Endothelial cell of umbilical vein (primary cell): ENCODE data around the gene LIMD2. TPM values are rescaled to one million over a fixed set of nuclear protein-coding genes. Genes with fewer than 3 reads are reported as not detected.

Source experiments
- BruUV-seq: library from RNA; stranded (reverse); fragments of 400-500 nt; replicated peaks from 2 replicates; lab custom pipeline; 2021; lab: Mats Ljungman, UMichigan
- CTCF ChIA-PET: fragments of 300-600, 350-600 bp; sonication (Branson Sonifier 250); formaldehyde crosslinking; loops from one replicate; lab custom pipeline; 2021; ENCODE audit warnings: antibody characterized with exemption, inconsistent platforms; lab: Charles Lee
- POLR2A ChIA-PET: fragments of 300-600, 350-600 bp; sonication (Branson Sonifier 250); formaldehyde crosslinking; loops from one replicate; lab custom pipeline; 2021; ENCODE audit warnings: antibody characterized with exemption, inconsistent platforms; lab: Charles Lee
- DNase-seq: peaks from one replicate; pipeline ENCODE4 v3.0.0-alpha.2; 2011; ENCODE audit warnings: low read depth, low spot score
- FAIRE-seq: peaks from 2 replicates; lab custom pipeline; 2011; peaks lifted over from hg19 to GRCh38; lab: Jason Lieb, UNC
- H2AFZ ChIP-seq: 2 replicates; pipeline ENCODE4 v1.6.0; 2012; ENCODE audit warnings: low read depth, low read length, control low read depth, inconsistent platforms
- H3K27ac ChIP-seq: 2 replicates; pipeline ENCODE4 v1.5.1; 2011; ENCODE audit warnings: low read depth, mild to moderate bottlenecking, control low read depth, low read length, moderate library complexity; ENCODE audit not compliant: insufficient read depth
- H3K27me3 ChIP-seq, 2 experiments: 2 replicates each; pipeline versions ENCODE4 v1.6.0 to v1.6.1; 2011; ENCODE audit warnings: low read length in 2 of 2, mixed read lengths in 1 of 2; ENCODE audit not compliant: control insufficient read depth in 2 of 2, insufficient read depth in 2 of 2
- H3K36me3 ChIP-seq, 2 experiments: 2 replicates in 1 of 2; 3 replicates in 1 of 2; pipeline ENCODE4 v1.5.1; 2011; ENCODE audit warnings: low read length in 2 of 2, mild to moderate bottlenecking in 1 of 2, moderate library complexity in 1 of 2; ENCODE audit not compliant: control insufficient read depth in 2 of 2, insufficient read depth in 2 of 2; ENCODE audit errors: extremely low read depth in 1 of 2
- H3K4me1 ChIP-seq: 3 replicates; pipeline ENCODE4 v1.5.1; 2011; ENCODE audit warnings: mild to moderate bottlenecking, low read length; ENCODE audit not compliant: control insufficient read depth, insufficient read depth; ENCODE audit errors: extremely low read depth
- H3K4me2 ChIP-seq: 2 replicates; pipeline ENCODE4 v1.6.1; 2011; ENCODE audit warnings: low read length, control low read depth, mixed read lengths; ENCODE audit not compliant: insufficient read depth
- H3K4me3 ChIP-seq, 3 experiments: fragments of 200-600 bp in 1 of 3; sonication (generic), shearing (Covaris generic) in 1 of 3; replicated peaks in 1 of 3; 2 replicates each; pipeline ENCODE4 v1.5.1; 2011 to 2016; ENCODE audit warnings: control low read depth in 3 of 3, low read length in 3 of 3, mild to moderate bottlenecking in 2 of 3, inconsistent platforms in 1 of 3, low read depth in 1 of 3, moderate library complexity in 1 of 3; ENCODE audit not compliant: insufficient read depth in 1 of 3
- H3K79me2 ChIP-seq: 2 replicates; pipeline ENCODE4 v1.6.0; 2012; ENCODE audit warnings: low read length, inconsistent platforms; ENCODE audit not compliant: control insufficient read depth, insufficient read depth
- H3K9ac ChIP-seq: replicated peaks from 2 replicates; pipeline ENCODE3; 2011; ENCODE audit warnings: low read length, control low read depth; ENCODE audit not compliant: insufficient read depth; ENCODE audit errors: extremely low read depth
- H3K9me1 ChIP-seq: replicated peaks from 3 replicates; pipeline ENCODE4 v1.6.0; 2011; ENCODE audit warnings: mild to moderate bottlenecking, low read length; ENCODE audit not compliant: control insufficient read depth, insufficient read depth; ENCODE audit errors: extremely low read depth
- H3K9me3 ChIP-seq: replicated peaks from 2 replicates; pipeline ENCODE4 v1.5.1; 2012; ENCODE audit warnings: low read length, inconsistent platforms; ENCODE audit not compliant: control insufficient read depth, insufficient read depth
- H4K20me1 ChIP-seq: replicated peaks from 2 replicates; pipeline ENCODE3; 2011; ENCODE audit warnings: mild to moderate bottlenecking, low read length; ENCODE audit not compliant: control insufficient read depth, insufficient read depth; ENCODE audit errors: extremely low read depth
- CTCF ChIP-seq, 2 donors: IDR thresholded peaks; 1 replicate in 1 of 2; 2 replicates in 1 of 2; pipeline ENCODE4 v1.5.1; 2011; ENCODE audit warnings: low read length in 2 of 2, mild to moderate bottlenecking in 2 of 2, moderate library complexity in 2 of 2, control low read depth in 1 of 2, inconsistent platforms in 1 of 2, low read depth in 1 of 2; ENCODE audit not compliant: insufficient read depth in 1 of 2; ENCODE audit errors: extremely low read depth in 1 of 2
- EZH2 ChIP-seq: IDR thresholded peaks from 2 replicates; pipeline ENCODE4 v1.6.1; 2012; ENCODE audit warnings: borderline replicate concordance, low read depth, mild to moderate bottlenecking, moderate library complexity, low read length, inconsistent platforms; ENCODE audit not compliant: severe bottlenecking
- FOS ChIP-seq: IDR thresholded peaks from 2 replicates; pipeline ENCODE4 v1.6.1; 2011; ENCODE audit warnings: mild to moderate bottlenecking, low read length, moderate library complexity, borderline replicate concordance; ENCODE audit not compliant: insufficient read depth
- GATA2 ChIP-seq: IDR thresholded peaks from 2 replicates; pipeline ENCODE4 v1.7.0; 2011; ENCODE audit warnings: low read depth, mild to moderate bottlenecking, moderate library complexity, mixed read lengths, low read length; ENCODE audit not compliant: insufficient read length, insufficient read depth
- JUN ChIP-seq: IDR thresholded peaks from 2 replicates; pipeline ENCODE4 v1.6.1; 2011; ENCODE audit warnings: borderline replicate concordance, low read depth; ENCODE audit not compliant: insufficient read length, insufficient read depth
- MAX ChIP-seq: IDR thresholded peaks from 2 replicates; pipeline ENCODE4 v1.6.1; 2011; ENCODE audit not compliant: insufficient read depth, insufficient read length
- MYC ChIP-seq: IDR thresholded peaks from one replicate; pipeline ENCODE4 v1.6.1; 2011; ENCODE audit warnings: mild to moderate bottlenecking, low read depth, low read length
- POLR2A ChIP-seq: IDR thresholded peaks from 2 replicates; pipeline ENCODE4 v1.6.1; 2012; ENCODE audit warnings: low read depth, mild to moderate bottlenecking, control low read depth, low read length
- POLR2AphosphoS5 ChIP-seq: IDR thresholded peaks from 2 replicates; pipeline ENCODE4 v1.6.1; 2012; ENCODE audit warnings: low read depth, mild to moderate bottlenecking, control low read depth, low read length, moderate library complexity; ENCODE audit not compliant: insufficient read depth
- dilution Hi-C: fragments of 300-500 bp; cut with MboI; formaldehyde crosslinking; loops from one replicate; pipeline ENCODE4 v1.15.0; 2019; ENCODE audit warnings: low sequenced_read_pairs; ENCODE audit not compliant: extremely low pct_ligation_motif_present
- intact Hi-C: fragments of 100-400 bp; cut with micrococcal nuclease; formaldehyde crosslinking; loops from one replicate; pipeline ENCODE4 v1.10.0; 2022
- polyA plus RNA-seq, 4 experiments: library from polyadenylated mRNA; depleted of rRNA in 3 of 4; stranded (reverse) in 3 of 4; unstranded in 1 of 4; fragments of >200 nt; gene quantifications; 2 replicates each; pipeline versions ENCODE4 v1.2.1 to v1.2.3, GENCODE V29; 2011 to 2012; ENCODE audit warnings: missing spikeins in 1 of 4
- total RNA-seq: library from RNA; stranded (reverse); gene quantifications from 2 replicates; pipeline ENCODE4 v1.2.3, GENCODE V29; 2021

LIMD2 gene
- total and polyA plus RNA-seq, 2 donors (not counting 3 experiments of a cell fraction or from before 2014, with no cell fraction given): 69.0 to 83.9 TPM

DNA sequence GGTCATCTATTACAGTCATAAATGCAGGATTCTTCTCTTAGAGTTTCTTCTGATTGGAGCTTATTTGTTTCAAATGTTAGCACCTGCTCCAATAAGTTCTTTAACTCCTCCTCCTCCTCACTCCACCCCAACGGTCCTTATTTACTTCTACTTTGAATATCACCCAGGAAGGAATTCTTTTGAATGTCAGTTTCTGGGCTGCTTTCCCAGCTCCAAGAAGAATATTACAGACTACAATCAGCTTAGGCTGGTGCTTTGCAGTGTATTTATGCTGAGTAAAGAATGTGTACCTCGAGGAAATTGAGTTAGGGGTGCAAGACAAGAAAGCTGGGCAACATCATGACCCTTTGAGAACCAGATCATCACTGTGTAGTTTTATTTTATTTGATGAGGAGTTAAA lies 46.9 kb downstream of the LIMD2 start:
- no peak overlapping the region for H2AFZ ChIP-seq
- no peaks in the 10 kb centered on the region for H4K20me1 ChIP-seq
- H3K9ac ChIP-seq: no peak overlapping the region
- FAIRE-seq (no peak), DNase-seq (no peak)
- no peaks in the 10 kb centered on the region for H3K4me1 ChIP-seq
- ChIA-PET POLR2A (no interaction called here), CTCF (no interaction called here)
- intact Hi-C loops: no loop called here
- H3K4me2 ChIP-seq: no peak overlapping the region
- no peaks in the 10 kb centered on the region for H3K27me3 ChIP-seq
- H3K79me2 ChIP-seq: no peaks in the 10 kb centered on the region
- no peaks in the 10 kb centered on the region for H3K9me3 ChIP-seq
- peaks cover 8 to 16% of the 10 kb centered on the region in 2 experiments for H3K36me3 ChIP-seq
- H3K4me3 ChIP-seq: no peak overlapping the region
- H3K9me1 ChIP-seq: no peaks in the 10 kb centered on the region
- dilution Hi-C loops: no loop called here
- H3K27ac ChIP-seq: no peak overlapping the region
- BruUV-seq: no TSS peak
- no peak for TF ChIP-seq GATA2
- no peak for TF ChIP-seq FOS
- TF ChIP-seq POLR2A: no peak
- TF ChIP-seq MYC: no peak

GRCh38 chr17:63652106-63652505 lies 47.8 kb downstream of the LIMD2 start:
- no peak for FAIRE-seq
- POLR2A ChIA-PET: no interaction called here
- dilution Hi-C loops (no loop called here), intact Hi-C loops (no loop called here)
- CTCF ChIA-PET: no interaction called here
- Histone ChIP-seq H3K9ac (no peak overlapping the region), H3K36me3 (peaks cover 5 to 21% of the 10 kb centered on the region in 2 experiments), H3K4me3 (no peak overlapping the region), H3K27ac (no peak overlapping the region), H3K4me2 (no peak overlapping the region), H2AFZ (no peak overlapping the region), H3K9me1 (no peaks in the 10 kb centered on the region), H3K27me3 (no peaks in the 10 kb centered on the region), H3K9me3 (no peaks in the 10 kb centered on the region), H4K20me1 (no peaks in the 10 kb centered on the region), H3K4me1 (no peaks in the 10 kb centered on the region), H3K79me2 (peaks cover 1% of the 10 kb centered on the region)
- BruUV-seq: no TSS peak
- DNase-seq: no peak
- TF ChIP-seq MYC: no peak
- no peak for TF ChIP-seq MAX
- no peak for TF ChIP-seq EZH2
- no peak for TF ChIP-seq FOS
- TF ChIP-seq POLR2AphosphoS5: no peak
- TF ChIP-seq POLR2A: no peak
- TF ChIP-seq CTCF (IDR thresholded peaks at IDR 0.05; ENCODE audit: extremely low read depth in 1 of 2, insufficient read depth in 1 of 2, low read depth in 1 of 2, low read length in 2 of 2): no peak
- TF ChIP-seq GATA2: no peak
- TF ChIP-seq JUN: no peak
